Gastrocnemius medialis (tissue), 4 donors: ENCODE results near the gene SLC35E1.

Experiments used
- POLR2A ChIP-seq, 2 donors: fragments of 450-650 bp; IDR thresholded peaks; one replicate each; pipeline ENCODE4 v1.6.1; 2017; ENCODE audit warnings: antibody characterized with exemption in 2 of 2, mild to moderate bottlenecking in 2 of 2, moderate library complexity in 2 of 2
- TF ChIP-seq, protein P1 (sequence below), 5 experiments: fragments of 450-650 bp in 3 of 5; fragments of 200-600 bp in 2 of 5; sonication (generic) in 2 of 5; IDR thresholded peaks in 4 of 5; conservative IDR thresholded peaks in 1 of 5; 1 replicate in 4 of 5; 2 replicates in 1 of 5; pipeline ENCODE4 v1.5.1; 2016 to 2019; ENCODE audit warnings: antibody characterized with exemption in 5 of 5, mild to moderate bottlenecking in 3 of 5, moderate library complexity in 3 of 5

GRCh38 chr19:16600824-16601223, 28.6 kb upstream of the SLC35E1 start:
- TF ChIP-seq, protein P1, sequence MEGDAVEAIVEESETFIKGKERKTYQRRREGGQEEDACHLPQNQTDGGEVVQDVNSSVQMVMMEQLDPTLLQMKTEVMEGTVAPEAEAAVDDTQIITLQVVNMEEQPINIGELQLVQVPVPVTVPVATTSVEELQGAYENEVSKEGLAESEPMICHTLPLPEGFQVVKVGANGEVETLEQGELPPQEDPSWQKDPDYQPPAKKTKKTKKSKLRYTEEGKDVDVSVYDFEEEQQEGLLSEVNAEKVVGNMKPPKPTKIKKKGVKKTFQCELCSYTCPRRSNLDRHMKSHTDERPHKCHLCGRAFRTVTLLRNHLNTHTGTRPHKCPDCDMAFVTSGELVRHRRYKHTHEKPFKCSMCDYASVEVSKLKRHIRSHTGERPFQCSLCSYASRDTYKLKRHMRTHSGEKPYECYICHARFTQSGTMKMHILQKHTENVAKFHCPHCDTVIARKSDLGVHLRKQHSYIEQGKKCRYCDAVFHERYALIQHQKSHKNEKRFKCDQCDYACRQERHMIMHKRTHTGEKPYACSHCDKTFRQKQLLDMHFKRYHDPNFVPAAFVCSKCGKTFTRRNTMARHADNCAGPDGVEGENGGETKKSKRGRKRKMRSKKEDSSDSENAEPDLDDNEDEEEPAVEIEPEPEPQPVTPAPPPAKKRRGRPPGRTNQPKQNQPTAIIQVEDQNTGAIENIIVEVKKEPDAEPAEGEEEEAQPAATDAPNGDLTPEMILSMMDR (IDR thresholded peaks at IDR 0.05 in 4 of 5, conservative IDR thresholded peaks at IDR 0.05 in 1 of 5), result no peak
- no peak for TF ChIP-seq POLR2A (IDR thresholded peaks at IDR 0.05)
